Type B pancreatic cell (in vitro differentiated cells): ENCODE measurements around the gene RAB23. TPM values are rescaled to one million over a fixed set of nuclear protein-coding genes. Genes with fewer than 3 reads are reported as not detected.

ENCODE experiments used
- DNase-seq: peaks from one replicate; pipeline ENCODE4 v3.0.0; 2021; ENCODE audit warnings: mixed read lengths; ENCODE audit not compliant: unreplicated experiment; ENCODE audit errors: extremely low spot score
- H3K27ac Mint-ChIP-seq: 2 replicates; pipeline ENCODE4 v1.8.0; 2021; ENCODE audit warnings: mild to moderate bottlenecking, mixed read lengths
- H3K27me3 Mint-ChIP-seq: 2 replicates; pipeline ENCODE4 v1.8.0; 2021; ENCODE audit warnings: mixed read lengths
- H3K36me3 Mint-ChIP-seq: 2 replicates; pipeline ENCODE4 v1.8.0; 2021; ENCODE audit warnings: mixed read lengths
- H3K4me1 Mint-ChIP-seq: one replicate; pipeline ENCODE4 v1.8.0; 2021; ENCODE audit warnings: mixed read lengths; ENCODE audit not compliant: unreplicated experiment
- H3K4me3 Mint-ChIP-seq: 2 replicates; pipeline ENCODE4 v1.8.0; 2021; ENCODE audit warnings: mild to moderate bottlenecking, mixed read lengths
- H3K9me3 Mint-ChIP-seq: 2 replicates; pipeline ENCODE4 v1.8.0; 2021; ENCODE audit warnings: mixed read lengths
- total RNA-seq: library from RNA; stranded (reverse); gene quantifications from 2 replicates; pipeline ENCODE4 v1.2.1, GENCODE V29; 2021; ENCODE audit warnings: low replicate concordance
- TF ChIP-seq, protein P1 (sequence below): fragments of 200-600 bp; sonication (generic); conservative IDR thresholded peaks from 2 replicates; pipeline ENCODE4 v1.5.0; 2021; ENCODE audit warnings: antibody characterized with exemption, mild to moderate bottlenecking

Gene RAB23
- total RNA-seq, 1 donor from 2014 or later = 17.4 TPM

DNA sequence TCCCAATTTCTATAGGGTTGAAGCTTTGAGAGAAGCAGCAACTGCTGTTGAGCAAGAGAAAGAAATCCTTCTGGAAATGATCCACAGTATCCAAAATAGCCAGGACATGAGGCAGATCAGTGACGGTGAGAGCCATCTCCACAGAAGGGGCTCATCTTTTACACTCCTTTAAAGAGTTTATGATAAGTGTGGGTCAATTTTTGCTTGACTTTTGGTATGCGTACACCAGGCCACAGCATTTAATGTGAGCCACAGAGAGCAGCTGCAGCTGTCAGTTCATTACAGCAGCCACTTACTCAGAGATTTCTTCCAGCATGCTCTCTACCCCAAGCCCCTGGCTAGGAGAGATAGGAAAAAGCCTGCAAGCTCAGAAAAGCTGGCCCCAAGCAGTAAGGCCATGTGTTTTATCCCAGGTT is 40.1 kb downstream of the RAB23 start:
- peaks cover 20% of the 10 kb centered on the region for H3K36me3 Mint-ChIP-seq
- no peaks in the 10 kb centered on the region for H3K4me1 Mint-ChIP-seq
- no peaks in the 10 kb centered on the region for H3K9me3 Mint-ChIP-seq
- no peaks in the 10 kb centered on the region for H3K27me3 Mint-ChIP-seq
- H3K4me3 Mint-ChIP-seq = no peak overlapping the region
- TF ChIP-seq, protein P1, sequence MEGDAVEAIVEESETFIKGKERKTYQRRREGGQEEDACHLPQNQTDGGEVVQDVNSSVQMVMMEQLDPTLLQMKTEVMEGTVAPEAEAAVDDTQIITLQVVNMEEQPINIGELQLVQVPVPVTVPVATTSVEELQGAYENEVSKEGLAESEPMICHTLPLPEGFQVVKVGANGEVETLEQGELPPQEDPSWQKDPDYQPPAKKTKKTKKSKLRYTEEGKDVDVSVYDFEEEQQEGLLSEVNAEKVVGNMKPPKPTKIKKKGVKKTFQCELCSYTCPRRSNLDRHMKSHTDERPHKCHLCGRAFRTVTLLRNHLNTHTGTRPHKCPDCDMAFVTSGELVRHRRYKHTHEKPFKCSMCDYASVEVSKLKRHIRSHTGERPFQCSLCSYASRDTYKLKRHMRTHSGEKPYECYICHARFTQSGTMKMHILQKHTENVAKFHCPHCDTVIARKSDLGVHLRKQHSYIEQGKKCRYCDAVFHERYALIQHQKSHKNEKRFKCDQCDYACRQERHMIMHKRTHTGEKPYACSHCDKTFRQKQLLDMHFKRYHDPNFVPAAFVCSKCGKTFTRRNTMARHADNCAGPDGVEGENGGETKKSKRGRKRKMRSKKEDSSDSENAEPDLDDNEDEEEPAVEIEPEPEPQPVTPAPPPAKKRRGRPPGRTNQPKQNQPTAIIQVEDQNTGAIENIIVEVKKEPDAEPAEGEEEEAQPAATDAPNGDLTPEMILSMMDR = no peak
- H3K27ac Mint-ChIP-seq = no peak overlapping the region
- no peak for DNase-seq

DNA sequence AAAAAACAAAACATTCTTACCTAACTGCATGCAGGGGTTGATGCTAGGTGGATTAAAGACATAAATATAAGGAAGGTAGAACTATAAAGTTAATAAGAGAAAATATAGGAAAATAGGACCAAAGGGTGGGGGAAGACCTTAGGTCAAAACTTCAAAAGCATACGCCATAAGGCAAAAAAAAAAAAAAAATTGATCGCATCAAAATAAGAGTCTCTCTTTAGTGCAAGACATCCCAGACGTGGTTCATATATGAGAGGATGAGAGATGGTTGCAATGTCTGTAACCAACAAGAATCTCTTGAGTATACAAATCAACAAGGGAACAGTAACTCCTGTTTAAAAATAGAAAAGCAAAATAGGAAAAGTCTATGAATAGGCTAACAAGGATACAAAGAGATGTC is 41.5 kb downstream of the RAB23 start:
- no peak overlapping the region for H3K4me3 Mint-ChIP-seq
- no peaks in the 10 kb centered on the region for H3K9me3 Mint-ChIP-seq
- no peak for DNase-seq
- peaks cover 20% of the 10 kb centered on the region for H3K36me3 Mint-ChIP-seq
- TF ChIP-seq, protein P1 = no peak
- no peaks in the 10 kb centered on the region for H3K4me1 Mint-ChIP-seq
- H3K27ac Mint-ChIP-seq = no peak overlapping the region
- no peaks in the 10 kb centered on the region for H3K27me3 Mint-ChIP-seq

DNA sequence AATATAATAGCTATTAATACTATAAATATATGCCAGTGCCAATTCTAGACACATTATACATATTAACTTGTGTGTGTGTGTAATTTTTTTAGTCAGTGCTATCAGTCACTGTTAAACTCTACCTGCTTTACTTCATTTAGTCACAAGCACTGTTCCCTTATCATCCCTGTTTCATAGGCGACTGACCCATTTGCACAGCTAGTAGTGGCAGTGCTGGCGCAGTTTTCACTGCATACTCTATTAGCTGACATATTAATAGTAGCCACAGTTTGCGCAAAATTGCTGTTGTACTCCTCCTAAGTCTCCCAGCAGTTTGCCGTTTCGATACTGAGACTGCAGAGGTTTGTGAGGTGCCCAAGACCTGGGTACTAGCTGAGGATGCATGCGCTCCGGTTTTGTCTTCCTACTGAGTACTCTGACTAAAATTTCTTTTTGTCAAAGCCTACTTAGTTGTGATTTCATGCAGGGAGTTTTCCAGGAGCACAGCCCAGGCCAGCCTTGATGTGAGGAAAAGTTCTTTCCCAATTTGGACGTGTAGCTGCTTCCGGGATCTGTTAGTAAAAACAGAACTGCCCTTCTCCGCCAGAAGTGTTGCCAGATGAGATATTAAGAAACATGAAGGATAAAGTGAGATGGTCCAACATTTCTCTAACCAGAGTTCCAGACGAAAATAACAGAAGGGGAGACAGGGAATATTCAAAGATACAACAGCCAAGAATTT is 44.4 kb downstream of the RAB23 start:
- no peaks in the 10 kb centered on the region for H3K9me3 Mint-ChIP-seq

DNA sequence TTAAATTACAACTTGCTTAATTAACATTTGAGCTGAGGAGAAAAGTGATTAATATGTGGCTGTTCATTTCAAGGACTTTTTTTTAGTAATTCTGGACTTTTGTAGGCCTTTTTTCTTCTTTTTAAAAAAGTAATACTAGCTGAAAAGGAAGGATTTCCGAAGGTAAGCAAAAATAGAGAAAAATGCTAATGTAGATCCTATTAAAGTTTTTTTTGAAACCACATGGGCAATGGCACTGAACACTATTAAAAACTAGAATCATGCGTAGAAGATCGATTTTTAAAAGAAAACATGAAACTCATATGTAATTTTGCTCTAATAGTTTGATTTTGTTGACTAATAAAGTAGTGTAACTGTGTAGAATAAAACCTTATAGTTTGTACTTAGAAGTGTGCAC is 47.6 kb downstream of the RAB23 start:
- TF ChIP-seq, protein P1 = no peak
- Mint-ChIP-seq H3K27me3 (peaks cover 9% of the 10 kb centered on the region), H3K9me3 (no peaks in the 10 kb centered on the region), H3K27ac (no peak overlapping the region), H3K4me3 (peak overlapping the region; percentile 92), H3K4me1 (peaks cover 14% of the 10 kb centered on the region), H3K36me3 (no peaks in the 10 kb centered on the region)
- DNase-seq = no peak

More for the DNA sequence above, 44.4 kb downstream of the RAB23 start:
- Mint-ChIP-seq H3K27me3 (peaks cover 9% of the 10 kb centered on the region), H3K4me3 (no peak overlapping the region), H3K4me1 (peaks cover 14% of the 10 kb centered on the region), H3K36me3 (peaks cover 14% of the 10 kb centered on the region), H3K27ac (no peak overlapping the region)
- TF ChIP-seq, protein P1 = no peak
- no peak for DNase-seq

DNA sequence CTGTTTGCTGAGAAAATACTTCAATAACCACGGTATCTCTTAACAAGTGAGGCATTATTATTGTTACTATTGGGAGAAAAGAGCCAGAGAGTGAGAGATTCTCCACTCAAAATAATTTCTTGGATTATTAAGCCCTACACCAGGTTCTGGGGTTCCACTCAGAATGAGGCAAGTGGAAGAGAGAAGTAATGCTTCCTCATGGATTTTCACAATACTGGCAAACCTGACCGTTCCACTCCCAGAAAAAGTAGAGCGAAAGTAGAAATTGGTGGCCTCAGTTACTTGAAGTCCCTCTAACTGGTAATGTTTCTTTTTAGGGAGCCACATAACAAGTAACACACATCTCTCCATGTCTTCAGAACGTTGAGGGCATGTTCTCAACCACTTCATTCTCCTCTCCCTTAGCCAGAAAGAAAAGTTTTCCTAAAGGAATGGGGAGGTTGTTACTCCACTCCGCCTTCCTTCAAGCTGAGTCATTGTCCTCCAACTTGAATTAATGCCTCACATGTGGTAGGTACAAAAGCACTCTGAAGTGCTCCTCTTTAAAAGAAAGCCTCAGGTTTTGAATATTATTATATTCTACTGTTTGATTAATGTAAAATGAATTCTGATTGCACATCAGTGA is 48.1 kb downstream of the RAB23 start:
- peaks cover 9% of the 10 kb centered on the region for H3K27me3 Mint-ChIP-seq
- no peak for DNase-seq
- peak overlapping the region; percentile 68 for H3K27ac Mint-ChIP-seq
- TF ChIP-seq, protein P1 = no peak
- no peaks in the 10 kb centered on the region for H3K36me3 Mint-ChIP-seq
- peaks cover 14% of the 10 kb centered on the region for H3K4me1 Mint-ChIP-seq
- no peaks in the 10 kb centered on the region for H3K9me3 Mint-ChIP-seq
- peak overlapping the region; percentile 92 for H3K4me3 Mint-ChIP-seq
